Lung (tissue), 12 donors: ENCODE results near the gene CBLC. TPM values are rescaled to one million over a fixed set of nuclear protein-coding genes. Genes with fewer than 3 reads are reported as not detected.

Source experiments
- ATAC-seq: fragments of 200-7000 bp; cut with Tn5 transposase; one replicate; pipeline ENCODE4 v1.9.1; 2020; ENCODE audit warnings: moderate number of reproducible peaks; ENCODE audit not compliant: insufficient read depth, low FRiP score
- DNase-seq, 3 donors: peaks; one replicate each; pipeline ENCODE4 v3.0.0-alpha.2; 2013 to 2017
- H3K27ac ChIP-seq, 2 donors: one replicate each; pipeline ENCODE4 v1.5.1; 2013; ENCODE audit warnings: mild to moderate bottlenecking in 2 of 2, moderate library complexity in 2 of 2, control low read depth in 1 of 2, inconsistent platforms in 1 of 2, low read depth in 1 of 2, low read length in 1 of 2
- H3K27me3 ChIP-seq, 3 donors: one replicate each; pipeline ENCODE4 v1.5.1; 2013; ENCODE audit warnings: low read length in 2 of 3; ENCODE audit not compliant: control insufficient read depth in 3 of 3, insufficient read depth in 3 of 3
- H3K36me3 ChIP-seq, 4 donors: one replicate each; pipeline ENCODE4 v1.5.1; 2013; ENCODE audit warnings: low read length in 4 of 4, mild to moderate bottlenecking in 1 of 4, moderate library complexity in 1 of 4; ENCODE audit not compliant: control insufficient read depth in 4 of 4, insufficient read depth in 4 of 4
- H3K4me1 ChIP-seq, 5 donors: one replicate each; pipeline ENCODE4 v1.5.1; 2013; ENCODE audit warnings: low read length in 5 of 5, mild to moderate bottlenecking in 2 of 5, moderate library complexity in 1 of 5; ENCODE audit not compliant: control insufficient read depth in 5 of 5, insufficient read depth in 5 of 5
- H3K4me3 ChIP-seq: one replicate; pipeline ENCODE4 v1.5.1; 2013; ENCODE audit warnings: mild to moderate bottlenecking, control low read depth, moderate library complexity
- H3K9ac ChIP-seq, 2 donors: one replicate each; pipeline ENCODE4 v1.5.1; 2013; ENCODE audit warnings: low read length in 2 of 2, control low read depth in 1 of 2; ENCODE audit not compliant: insufficient read depth in 1 of 2
- H3K9me3 ChIP-seq, 4 donors: one replicate each; pipeline ENCODE4 v1.5.1; 2013; ENCODE audit warnings: low read length in 3 of 4, mild to moderate bottlenecking in 1 of 4, moderate library complexity in 1 of 4; ENCODE audit not compliant: control insufficient read depth in 4 of 4, insufficient read depth in 3 of 4
- CTCF ChIP-seq: IDR thresholded peaks from 2 replicates; pipeline ENCODE4 v1.5.1; 2012; ENCODE audit warnings: mild to moderate bottlenecking; ENCODE audit errors: control extremely low read depth, extremely low read depth
- WGBS, 2 donors: extraction: QIAGEN DNeasy Blood & Tissue Kit; methylation state at CpG; one replicate each; pipeline ENCODE4 v1.1.7; 2013; 5-methylcytosine and 5-hydroxymethylcytosine counted together
- polyA plus RNA-seq, 2 donors: library from polyadenylated mRNA; stranded (reverse); fragments of 200-250 nt; gene quantifications; one replicate each; pipeline ENCODE4 v1.2.1, GENCODE V29; 2013
- total RNA-seq, 2 donors: library from RNA; depleted of rRNA in 1 of 2; stranded (reverse); fragments of >200 nt in 1 of 2; gene quantifications; one replicate each; pipeline ENCODE4 v1.2.1, GENCODE V29; 2014 to 2021
- donor health status: control.
- donor health status: control.
- donor health status: Bipolar disorder and iron deficiency.
- donor health status: healthy.
- donor health status: DM: yes; HTN: yes; CAD: no.

Gene CBLC
- total and polyA plus RNA-seq, 4 donors = 4.0 to 5.5 (median 5.1) TPM

GRCh38 chr19:44817725-44818465, 40.2 kb downstream of the CBLC start:
- ATAC-seq (no peak), DNase-seq (no peak)
- H3K4me3 ChIP-seq = no peak overlapping the region
- H3K36me3 ChIP-seq = peaks cover 0 to 31% (median 17%) of the 10 kb centered on the region in 4 donors
- H3K27ac ChIP-seq = no peak overlapping the region
- H3K9me3 ChIP-seq = no peaks in the 10 kb centered on the region
- H3K9ac ChIP-seq = no peak overlapping the region
- no peak for TF ChIP-seq CTCF
- H3K27me3 ChIP-seq = no peaks in the 10 kb centered on the region
- 90 to 93% methylated on average over 8 of the region's 8 CpGs for WGBS, 2 donors
- peaks cover 0 to 3% (median 0%) of the 10 kb centered on the region in 5 donors for H3K4me1 ChIP-seq

- no peaks in the 10 kb centered on the region for H3K27me3 ChIP-seq
- H3K27ac ChIP-seq = no peak overlapping the region
- no peaks in the 10 kb centered on the region for H3K9me3 ChIP-seq
- H3K36me3 ChIP-seq = peaks cover 0 to 25% (median 14%) of the 10 kb centered on the region in 4 donors
- no peak overlapping the region for H3K4me3 ChIP-seq
- WGBS, 2 donors = 92 to 94% methylated on average over 20 of the region's 20 CpGs
- DNase-seq (no peak), ATAC-seq (no peak)
- peaks cover 0 to 3% (median 0%) of the 10 kb centered on the region in 5 donors for H3K4me1 ChIP-seq
- H3K9ac ChIP-seq = no peak overlapping the region
- TF ChIP-seq CTCF = no peak
Measured at GRCh38 chr19:44818466-44819031, 40.9 kb downstream of the CBLC start.

- DNase-seq = no peak
- no peak for TF ChIP-seq CTCF
- Histone ChIP-seq H3K4me3 (no peak overlapping the region), H3K4me1 (peaks cover 0 to 3% (median 0%) of the 10 kb centered on the region in 5 donors), H3K27ac (no peak overlapping the region), H3K36me3 (peaks cover 0 to 18% (median 7%) of the 10 kb centered on the region in 4 donors), H3K9ac (no peak overlapping the region), H3K27me3 (no peaks in the 10 kb centered on the region), H3K9me3 (no peaks in the 10 kb centered on the region)
- 93 to 97% methylated on average over 28 of the region's 28 CpGs for WGBS, 2 donors
- ATAC-seq = no peak
Measured at GRCh38 chr19:44819246-44819832, 41.6 kb downstream of the CBLC start.
